GM18861 (cell line): Measurements from ENCODE around the gene GAPVD1.
"Not testable (repeated sequence)": the region's sequence is repeated elsewhere in the genome, so short reads cannot be mapped to it uniquely, and the experiment has no call there.

Experiments used
- ATAC-seq: cut with Tn5 transposase; IDR thresholded peaks from one replicate; pipeline ENCODE4 v1.9.1; 2021; ENCODE audit not compliant: unreplicated experiment

The GAPVD1 gene

GRCh38 chr9:125255781-125256391, 5.7 kb upstream of the GAPVD1 start:
- no peak for ATAC-seq

GRCh38 chr9:125258160-125258785, 3.4 kb upstream of the GAPVD1 start:
- ATAC-seq, result no peak

- no peak for ATAC-seq
Observed at GRCh38 chr9:125258832-125259534, 2.6 kb upstream of the GAPVD1 start.

- ATAC-seq, result no peak
Observed at GRCh38 chr9:125260561-125260960, 1.1 kb upstream of the GAPVD1 start.

GRCh38 chr9:125262294-125262991, 817 bp downstream of the GAPVD1 start:
- no peak for ATAC-seq

- ATAC-seq, result not testable (repeated sequence)
Observed at GRCh38 chr9:125264068-125264467, 2.4 kb downstream of the GAPVD1 start.

GRCh38 chr9:125268394-125269013, 6.9 kb downstream of the GAPVD1 start:
- ATAC-seq, result no peak

GRCh38 chr9:125269014-125269397, 7.4 kb downstream of the GAPVD1 start:
- no peak for ATAC-seq

- ATAC-seq, result no peak
Observed at GRCh38 chr9:125271081-125271480, 9.5 kb downstream of the GAPVD1 start.

GRCh38 chr9:125272697-125273096, 11.1 kb downstream of the GAPVD1 start:
- no peak for ATAC-seq

- no peak for ATAC-seq
Observed at GRCh38 chr9:125276771-125277170, 15.1 kb downstream of the GAPVD1 start.

- no peak for ATAC-seq
Observed at GRCh38 chr9:125277411-125277810, 15.8 kb downstream of the GAPVD1 start.

- ATAC-seq, result no peak
Observed at GRCh38 chr9:125280945-125281344, 19.3 kb downstream of the GAPVD1 start.

GRCh38 chr9:125284855-125285254, 23.2 kb downstream of the GAPVD1 start:
- no peak for ATAC-seq

GRCh38 chr9:125286935-125287433, 25.4 kb downstream of the GAPVD1 start:
- ATAC-seq, result not testable (repeated sequence)

GRCh38 chr9:125293134-125293533, 31.5 kb downstream of the GAPVD1 start:
- no peak for ATAC-seq

GRCh38 chr9:125295657-125296056, 34.0 kb downstream of the GAPVD1 start:
- ATAC-seq, result no peak

- no peak for ATAC-seq
Observed at GRCh38 chr9:125296843-125297372, 35.3 kb downstream of the GAPVD1 start.

GRCh38 chr9:125297917-125298316, 36.3 kb downstream of the GAPVD1 start:
- no peak for ATAC-seq

GRCh38 chr9:125302241-125302640, 40.6 kb downstream of the GAPVD1 start:
- no peak for ATAC-seq

- ATAC-seq, result no peak
Observed at GRCh38 chr9:125304273-125304672, 42.6 kb downstream of the GAPVD1 start.
